ENCODE data around the gene APOBEC3B.

DNA sequence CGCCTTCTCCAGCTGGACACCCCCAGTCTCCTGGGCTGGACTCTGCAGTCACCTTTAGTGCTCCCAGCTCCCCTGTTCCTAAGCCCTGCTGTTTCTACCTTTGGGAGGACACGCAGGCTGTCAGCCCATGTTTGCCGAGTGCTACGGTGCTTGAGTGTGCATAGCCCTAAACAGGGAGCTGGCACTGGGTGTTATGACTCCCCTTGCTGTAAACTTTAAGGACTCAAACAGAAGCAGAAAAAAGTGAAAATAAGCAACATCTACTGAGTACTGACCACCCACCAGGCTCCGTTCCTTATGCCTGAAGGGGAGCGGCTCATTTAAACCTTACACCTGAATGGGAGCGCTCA, 7.3 kb upstream of the APOBEC3B start:
- TF ChIP-seq POLR2A (IDR thresholded peaks at IDR 0.05) = no peak
- TF ChIP-seq, protein P1, sequence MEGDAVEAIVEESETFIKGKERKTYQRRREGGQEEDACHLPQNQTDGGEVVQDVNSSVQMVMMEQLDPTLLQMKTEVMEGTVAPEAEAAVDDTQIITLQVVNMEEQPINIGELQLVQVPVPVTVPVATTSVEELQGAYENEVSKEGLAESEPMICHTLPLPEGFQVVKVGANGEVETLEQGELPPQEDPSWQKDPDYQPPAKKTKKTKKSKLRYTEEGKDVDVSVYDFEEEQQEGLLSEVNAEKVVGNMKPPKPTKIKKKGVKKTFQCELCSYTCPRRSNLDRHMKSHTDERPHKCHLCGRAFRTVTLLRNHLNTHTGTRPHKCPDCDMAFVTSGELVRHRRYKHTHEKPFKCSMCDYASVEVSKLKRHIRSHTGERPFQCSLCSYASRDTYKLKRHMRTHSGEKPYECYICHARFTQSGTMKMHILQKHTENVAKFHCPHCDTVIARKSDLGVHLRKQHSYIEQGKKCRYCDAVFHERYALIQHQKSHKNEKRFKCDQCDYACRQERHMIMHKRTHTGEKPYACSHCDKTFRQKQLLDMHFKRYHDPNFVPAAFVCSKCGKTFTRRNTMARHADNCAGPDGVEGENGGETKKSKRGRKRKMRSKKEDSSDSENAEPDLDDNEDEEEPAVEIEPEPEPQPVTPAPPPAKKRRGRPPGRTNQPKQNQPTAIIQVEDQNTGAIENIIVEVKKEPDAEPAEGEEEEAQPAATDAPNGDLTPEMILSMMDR (IDR thresholded peaks at IDR 0.05) = no peak
- TF ChIP-seq POLR2AphosphoS5 (IDR thresholded peaks at IDR 0.05) = no peak

All from suprapubic skin (tissue), 4 donors.